AG10803 (cell line): ENCODE data around the gene IZUMO1R.

Experiments
- DNase-seq: peaks from one replicate; pipeline ENCODE4 v3.0.0; 2010; ENCODE audit warnings: low read depth
- H3K4me3 ChIP-seq: 2 replicates; pipeline ENCODE4 v1.5.1; 2011; ENCODE audit warnings: mild to moderate bottlenecking, low read length, control low read depth
- CTCF ChIP-seq: conservative IDR thresholded peaks from 2 replicates; pipeline ENCODE4 v1.5.1; 2011; ENCODE audit warnings: mild to moderate bottlenecking, low read length, control low read depth, inconsistent platforms

Gene IZUMO1R

GRCh38 chr11:94281324-94281723 is 23.1 kb upstream of the IZUMO1R start:
- DNase-seq, result no peak
- no peak for TF ChIP-seq CTCF
- H3K4me3 ChIP-seq, result no peak overlapping the region

GRCh38 chr11:94283678-94284077 is 20.7 kb upstream of the IZUMO1R start:
- no peak for DNase-seq
- H3K4me3 ChIP-seq, result no peak overlapping the region
- TF ChIP-seq CTCF, result no peak

- no peak overlapping the region for H3K4me3 ChIP-seq
- DNase-seq, result no peak
- TF ChIP-seq CTCF, result no peak
These were observed 8.8 kb upstream of the IZUMO1R start for GRCh38 chr11:94295534-94295933.

GRCh38 chr11:94297985-94298576 is 6.3 kb upstream of the IZUMO1R start:
- no peak overlapping the region for H3K4me3 ChIP-seq
- TF ChIP-seq CTCF, result peak; percentile 26
- DNase-seq, result no peak

- no peak for TF ChIP-seq CTCF
- H3K4me3 ChIP-seq, result no peak overlapping the region
- no peak for DNase-seq
These were observed 1.6 kb upstream of the IZUMO1R start for GRCh38 chr11:94302776-94303175.

- no peak overlapping the region for H3K4me3 ChIP-seq
- DNase-seq, result peak; percentile 8
- no peak for TF ChIP-seq CTCF
These were observed 766 bp downstream of the IZUMO1R start for GRCh38 chr11:94305146-94305545.

GRCh38 chr11:94307101-94307791 is 2.9 kb downstream of the IZUMO1R start:
- no peak overlapping the region for H3K4me3 ChIP-seq
- DNase-seq, result no peak
- TF ChIP-seq CTCF, result no peak
